Spinal cord (tissue), 10 donors: ENCODE data around the gene RTN4R. TPM values are rescaled to one million over a fixed set of nuclear protein-coding genes. Genes with fewer than 3 reads are reported as not detected.
"Not testable (repeated sequence)": the region's sequence is repeated elsewhere in the genome, so short reads cannot be mapped to it uniquely, and the experiment has no call there.

Source experiments
- DNase-seq, 6 donors: peaks; one replicate each; pipeline versions ENCODE4 v3.0.0 to v3.0.0-alpha.2; 2013 to 2015; ENCODE audit warnings: low spot score in 6 of 6, low read depth in 4 of 6
- H3K27ac ChIP-seq: one replicate; pipeline ENCODE4 v1.5.1; 2013; ENCODE audit warnings: low read depth, low read length, control low read depth
- H3K27me3 ChIP-seq: one replicate; pipeline ENCODE4 v1.6.1; 2013; ENCODE audit warnings: low read length; ENCODE audit not compliant: control insufficient read depth, insufficient read depth
- H3K36me3 ChIP-seq: one replicate; pipeline ENCODE4 v1.6.1; 2013; ENCODE audit warnings: low read length; ENCODE audit not compliant: control insufficient read depth, insufficient read depth
- H3K4me1 ChIP-seq: one replicate; pipeline ENCODE4 v1.6.1; 2013; ENCODE audit warnings: low read length; ENCODE audit not compliant: control insufficient read depth, insufficient read depth
- H3K4me3 ChIP-seq: one replicate; pipeline ENCODE4 v1.5.1; 2013; ENCODE audit warnings: low read depth, low read length, control low read depth
- H3K9me3 ChIP-seq: one replicate; pipeline ENCODE4 v1.6.1; 2013; ENCODE audit warnings: low read length; ENCODE audit not compliant: control insufficient read depth, insufficient read depth
- WGBS: methylation state at CpG from one replicate; pipeline ENCODE4 v1.1.5; 2013; ENCODE audit warnings: missing lambda C conversion rate; ENCODE audit not compliant: insufficient coverage; 5-methylcytosine and 5-hydroxymethylcytosine counted together
- polyA plus RNA-seq, 2 donors: library from polyadenylated mRNA; unstranded; fragments of 120-200 nt; gene quantifications; one replicate each; pipeline ENCODE4 v1.2.1, GENCODE V29; 2013; ENCODE audit not compliant: insufficient read length in 2 of 2
- total RNA-seq, 2 donors: library from RNA; depleted of rRNA in 1 of 2; stranded (reverse); fragments of 120-200 nt in 1 of 2; fragments of >200 nt in 1 of 2; gene quantifications; one replicate each; pipeline versions ENCODE4 v1.2.3 to v1.2.4, GENCODE V29; 2013 to 2014
- donor health status: healthy.

The RTN4R gene
- total and polyA plus RNA-seq, 4 donors = 5.4 to 25.9 (median 16.6) TPM

DNA sequence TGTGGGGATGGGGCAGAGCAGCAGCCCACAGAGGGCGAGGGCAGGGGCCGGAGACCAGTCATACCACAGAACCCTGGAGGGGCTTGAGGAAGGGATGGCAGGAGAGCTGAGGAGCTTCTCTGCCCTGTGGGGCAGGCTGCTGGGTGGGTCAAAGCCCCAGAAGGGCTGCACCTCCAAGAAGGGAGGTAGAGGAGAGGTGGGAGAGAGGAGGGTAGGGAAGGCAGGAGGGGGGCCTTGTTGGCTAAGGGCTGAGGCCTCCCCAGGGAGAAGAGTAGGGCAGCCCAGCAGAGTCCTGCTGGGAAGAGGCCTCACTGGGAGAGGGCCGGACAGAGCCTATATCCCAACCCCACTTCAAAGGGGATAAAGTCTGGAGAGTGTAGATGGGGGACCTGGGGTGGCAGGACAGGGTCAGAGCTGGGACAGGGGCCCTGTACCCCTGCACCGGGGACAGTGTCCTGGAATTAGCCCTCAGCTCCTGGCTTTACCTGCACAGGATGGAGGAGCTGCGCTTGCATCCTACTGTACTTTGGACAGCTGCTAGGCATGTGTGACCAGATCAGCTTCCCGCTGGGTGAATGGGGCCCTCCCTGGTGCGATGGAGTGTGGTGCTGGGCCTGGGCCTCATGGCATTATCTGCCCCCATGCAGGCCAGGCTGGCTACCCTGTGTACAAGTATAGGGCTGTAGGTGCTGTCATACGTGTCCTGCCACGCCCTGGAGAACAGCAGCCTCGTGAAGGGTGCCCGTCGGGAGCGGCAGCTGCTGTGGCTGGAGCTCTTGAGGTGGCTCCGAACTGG is 44.5 kb upstream of the RTN4R start:
- 86% methylated on average over 13 of the region's 14 CpGs for WGBS
- Histone ChIP-seq H3K4me3 (no peak overlapping the region), H3K4me1 (peaks cover 15% of the 10 kb centered on the region), H3K27ac (no peak overlapping the region), H3K27me3 (no peaks in the 10 kb centered on the region), H3K9me3 (no peaks in the 10 kb centered on the region), H3K36me3 (peaks cover 46% of the 10 kb centered on the region)
- DNase-seq = no peak

DNA sequence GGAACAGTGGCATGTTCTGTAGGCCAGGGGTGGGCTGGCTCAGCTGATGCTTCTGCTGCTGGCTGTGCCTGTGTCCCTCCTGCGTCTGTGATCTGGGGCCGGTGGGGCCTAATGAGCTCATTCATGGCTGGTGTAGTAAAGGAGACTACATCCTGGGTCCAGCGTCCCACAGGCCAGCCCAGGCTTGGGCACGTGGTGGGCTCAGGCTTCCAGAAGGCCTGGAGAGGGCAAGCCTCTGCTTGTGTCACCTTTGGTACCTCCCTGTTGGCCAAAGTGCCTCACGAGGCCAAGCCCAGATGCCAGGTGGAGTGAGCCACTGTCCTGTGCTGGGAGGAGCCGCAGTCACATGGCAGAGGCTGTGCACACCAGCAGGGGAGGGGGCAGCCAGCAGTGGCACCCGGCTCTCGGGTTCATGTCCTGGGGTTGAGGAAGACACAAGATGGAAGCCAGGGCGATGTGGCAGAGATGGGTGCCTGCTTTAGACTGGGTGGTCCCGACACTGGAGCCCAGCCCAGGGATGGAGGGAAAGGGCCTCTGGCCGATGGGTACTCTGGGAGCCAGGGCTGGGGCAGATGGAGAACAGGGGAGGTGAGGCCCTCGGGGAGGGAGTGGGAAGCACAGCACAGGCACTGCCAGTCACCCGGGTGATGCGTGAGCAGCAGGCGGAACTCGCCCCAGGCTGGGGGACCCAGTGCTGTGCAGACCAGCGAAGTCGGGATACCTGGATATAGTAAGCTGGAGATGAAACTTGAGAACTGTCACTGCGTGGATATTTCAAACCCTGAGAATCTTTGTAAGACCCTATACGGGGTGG is 43.3 kb upstream of the RTN4R start:
- DNase-seq, H3K4me3 ChIP-seq, H3K27me3 ChIP-seq, H3K4me1 ChIP-seq, H3K27ac ChIP-seq, H3K9me3 ChIP-seq: not testable (repeated sequence)
- WGBS = 91% methylated on average over 15 of the region's 20 CpGs
- H3K36me3 ChIP-seq = peaks cover 40% of the 10 kb centered on the region

DNA sequence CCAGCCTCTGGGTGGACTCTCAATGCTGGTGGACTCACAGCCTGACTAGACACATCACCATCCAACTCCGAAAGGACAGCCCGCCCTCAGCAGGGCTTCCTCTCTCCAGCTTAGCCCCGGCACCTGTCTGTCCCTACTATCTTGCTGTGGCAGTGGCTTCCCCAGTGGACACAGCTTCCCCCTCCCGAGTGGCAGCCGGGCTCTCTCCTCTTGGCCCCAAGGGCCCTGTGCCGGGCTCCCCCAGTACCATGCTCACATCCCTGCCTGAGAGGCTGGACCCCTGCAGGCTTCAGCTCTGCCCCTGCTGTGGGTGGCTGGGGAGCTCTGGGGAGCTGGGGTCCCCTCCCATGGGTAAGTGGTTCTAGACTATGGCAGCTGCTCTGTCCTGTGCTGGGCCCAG is 42.7 kb upstream of the RTN4R start:
- WGBS = 75% methylated on average over 5 of the region's 6 CpGs
- peaks cover 34% of the 10 kb centered on the region for H3K36me3 ChIP-seq
- not testable (repeated sequence) for H3K27me3 ChIP-seq, H3K4me3 ChIP-seq, H3K27ac ChIP-seq, DNase-seq, H3K9me3 ChIP-seq, H3K4me1 ChIP-seq

DNA sequence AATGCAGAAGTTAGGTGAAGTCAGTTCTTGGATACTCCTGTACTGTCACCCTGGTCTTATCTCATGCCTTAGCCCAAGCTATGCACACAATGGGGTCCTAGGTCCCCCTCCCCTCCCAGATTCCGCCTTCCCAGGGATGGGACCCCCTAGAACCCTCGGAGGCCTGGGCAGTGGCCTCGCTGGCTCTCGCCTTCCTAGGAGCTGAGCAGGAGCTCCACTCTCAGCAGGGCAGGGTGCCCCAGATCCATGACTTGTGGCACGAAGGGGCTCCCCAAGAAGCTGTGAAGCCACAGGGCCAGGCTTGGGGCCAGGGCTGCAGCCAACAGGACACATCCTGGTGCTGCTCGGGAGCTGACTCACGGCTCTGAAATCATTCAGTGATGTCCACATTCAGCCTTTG is 42.1 kb upstream of the RTN4R start:
- DNase-seq, H3K27ac ChIP-seq, H3K4me3 ChIP-seq, H3K27me3 ChIP-seq, H3K4me1 ChIP-seq, H3K9me3 ChIP-seq: not testable (repeated sequence)
- WGBS = 80% methylated on average over 2 of the region's 7 CpGs
- peaks cover 28% of the 10 kb centered on the region for H3K36me3 ChIP-seq

DNA sequence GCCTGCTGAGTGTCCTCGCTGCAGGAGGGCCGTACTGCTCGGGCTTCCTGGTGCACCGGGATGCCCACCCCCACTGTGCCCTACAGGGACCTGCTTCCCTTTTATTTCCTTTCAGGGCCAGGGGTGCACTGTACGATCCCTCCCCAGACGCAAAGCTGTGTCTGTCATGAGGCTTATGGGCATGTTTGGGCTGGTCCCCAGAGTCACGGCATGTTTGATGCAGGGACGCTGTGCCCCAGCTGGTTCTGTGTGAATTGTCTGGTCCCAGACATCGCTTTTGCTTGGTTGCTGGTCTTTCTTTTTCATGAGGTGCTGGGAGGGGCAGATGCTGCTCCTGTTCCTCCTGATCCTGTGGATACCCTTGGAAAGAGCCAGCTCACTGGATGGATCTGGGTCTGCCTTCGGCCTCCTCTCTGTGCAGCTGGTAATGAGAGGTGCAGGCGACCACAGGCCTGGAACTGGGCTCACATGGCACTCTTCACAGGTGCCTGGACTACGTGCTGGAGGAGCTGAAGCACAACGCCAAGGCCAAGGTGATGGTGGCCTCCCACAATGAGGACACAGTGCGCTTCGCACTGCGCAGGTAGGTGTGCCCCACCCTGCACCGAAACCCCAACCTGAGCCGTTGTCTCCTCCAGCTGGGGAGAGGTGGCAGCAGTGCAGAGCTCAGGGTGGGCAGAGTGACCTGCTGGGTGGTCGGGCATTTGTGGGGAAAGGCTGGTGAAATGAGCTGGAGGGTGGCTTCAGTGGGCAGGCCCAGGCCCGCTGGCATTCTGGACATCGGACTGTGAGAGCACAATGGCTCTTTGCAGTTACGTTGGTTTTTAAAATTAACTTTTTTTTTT is 40.9 kb upstream of the RTN4R start:
- not testable (repeated sequence) for H3K9me3 ChIP-seq, H3K4me3 ChIP-seq, DNase-seq, H3K27ac ChIP-seq, H3K4me1 ChIP-seq, H3K27me3 ChIP-seq
- 84% methylated on average over 11 of the region's 22 CpGs for WGBS
- H3K36me3 ChIP-seq = peaks cover 17% of the 10 kb centered on the region

DNA sequence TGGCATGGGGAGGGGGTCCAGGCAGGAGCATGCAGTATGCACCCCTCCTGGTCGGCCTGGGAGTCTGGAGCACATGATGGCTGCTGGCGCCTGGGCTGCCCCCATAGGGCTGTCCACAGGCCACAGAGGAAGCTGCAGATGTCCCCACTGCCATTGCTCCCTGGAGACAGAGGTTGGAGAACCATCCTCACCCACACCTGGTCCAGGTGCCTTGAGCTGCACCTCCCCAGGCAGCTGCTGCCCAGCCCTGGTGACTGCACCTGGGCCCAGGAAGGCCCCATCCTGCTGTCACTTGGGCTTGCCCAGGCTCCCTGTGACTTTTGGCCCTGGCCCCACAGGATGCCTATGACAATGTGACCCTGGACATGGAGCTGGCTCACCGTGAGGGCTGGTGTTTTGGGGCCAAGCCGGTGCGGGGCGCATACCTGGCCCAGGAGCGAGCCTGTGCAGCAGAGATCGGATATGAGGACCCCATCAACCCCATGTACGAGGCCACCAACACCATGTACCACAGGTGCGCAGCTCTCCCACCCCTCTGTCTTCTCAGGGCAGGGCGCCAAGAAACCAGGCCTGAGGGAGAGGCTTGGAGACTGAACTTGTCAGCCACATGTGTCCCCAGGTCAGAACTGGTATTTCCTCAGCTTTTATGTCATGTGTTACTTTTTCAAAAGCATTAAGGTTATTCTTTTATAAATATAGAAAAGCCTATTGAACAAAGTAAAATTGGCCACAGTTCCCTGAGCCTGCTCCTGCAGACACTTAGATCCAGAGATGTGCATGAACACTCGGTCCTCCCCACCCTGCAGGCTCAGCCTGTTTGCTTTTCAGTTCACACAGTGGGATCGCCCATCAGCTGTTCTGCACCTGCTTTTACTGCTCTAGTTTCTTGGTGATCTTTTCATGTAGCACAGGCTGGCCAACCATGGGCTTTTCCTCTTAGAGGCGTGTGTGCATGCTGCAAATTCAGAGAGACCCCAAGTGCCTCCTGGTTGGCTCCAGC is 39.6 kb upstream of the RTN4R start:
- WGBS = 78% methylated on average over 3 of the region's 14 CpGs
- not testable (repeated sequence) for H3K36me3 ChIP-seq, DNase-seq, H3K4me1 ChIP-seq, H3K9me3 ChIP-seq, H3K27me3 ChIP-seq, H3K4me3 ChIP-seq, H3K27ac ChIP-seq

DNA sequence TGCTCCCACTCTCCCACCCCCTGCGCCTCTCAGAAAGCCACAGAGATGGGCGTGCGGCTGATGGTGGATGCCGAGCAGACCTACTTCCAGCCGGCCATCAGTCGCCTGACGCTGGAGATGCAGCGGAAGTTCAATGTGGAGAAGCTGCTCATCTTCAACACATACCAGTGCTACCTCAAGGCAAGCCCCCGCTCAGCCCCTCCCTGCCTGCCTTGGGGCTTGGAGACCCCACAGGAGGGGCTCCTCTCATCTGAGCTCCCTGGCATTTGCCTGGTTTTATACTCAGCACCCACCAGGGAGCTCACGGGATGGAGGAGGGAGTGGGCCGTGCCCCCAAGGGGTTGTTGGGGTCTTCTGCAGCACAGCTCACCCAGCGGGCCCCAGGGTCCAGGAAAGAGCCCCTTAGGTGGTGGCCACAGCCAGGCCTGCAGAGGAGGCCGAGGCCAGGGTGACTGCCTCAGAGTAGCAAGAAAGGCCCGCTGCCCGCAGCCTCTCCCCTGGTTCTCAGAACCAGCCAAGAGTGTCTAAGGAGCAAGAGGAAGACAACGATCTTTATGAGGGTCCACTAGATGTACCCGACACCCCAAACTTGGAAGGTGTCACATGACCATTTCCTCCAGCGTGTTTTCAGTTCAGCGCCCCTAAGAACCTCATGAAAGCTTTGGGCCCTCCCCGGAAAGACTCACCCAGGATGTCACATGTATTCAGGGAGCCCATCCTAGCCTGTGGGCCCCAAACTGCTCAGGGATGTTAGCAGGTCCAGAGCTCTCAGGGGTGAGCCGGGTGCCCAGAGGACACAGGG is 38.7 kb upstream of the RTN4R start:
- H3K4me1 ChIP-seq, DNase-seq: not testable (repeated sequence)
- 95% methylated on average over 17 of the region's 21 CpGs for WGBS

DNA sequence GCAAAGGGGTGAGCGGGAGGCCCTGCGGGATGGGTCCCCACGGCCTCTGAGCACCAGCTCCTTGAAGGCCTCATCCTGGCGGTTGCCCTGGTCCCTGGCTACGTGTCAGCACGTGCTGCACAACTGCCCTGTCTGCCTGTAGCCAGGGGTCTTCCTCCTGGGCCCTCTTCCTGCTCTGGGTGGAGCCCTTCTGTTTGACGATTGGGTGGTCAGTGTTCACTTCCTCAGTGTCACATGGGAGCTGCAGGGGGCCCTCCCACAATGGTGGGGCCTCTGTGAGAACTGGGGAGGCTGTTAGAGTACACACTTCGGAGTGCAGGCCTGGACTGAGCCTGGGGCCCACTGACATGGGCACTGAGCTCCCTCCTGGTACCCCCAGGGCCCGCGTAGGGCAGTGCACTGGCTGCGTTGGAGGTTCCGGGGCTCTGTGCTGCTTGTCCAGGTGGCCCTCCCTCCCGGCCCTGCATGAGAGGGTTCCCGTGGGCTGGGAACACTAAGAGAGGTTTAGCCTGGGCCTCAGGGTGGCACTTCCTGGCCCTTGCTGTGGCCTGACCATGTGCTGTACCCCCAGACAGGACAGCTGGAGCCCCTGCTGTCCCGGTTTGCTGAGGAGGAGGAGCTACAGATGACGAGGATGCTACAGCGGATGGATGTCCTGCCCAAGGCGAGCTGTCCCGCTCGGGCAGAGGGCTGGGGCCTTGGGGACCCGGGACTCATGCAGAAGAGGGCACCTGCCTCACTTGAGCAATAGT is 38.0 kb upstream of the RTN4R start:
- DNase-seq = no peak
- Histone ChIP-seq H3K4me1 (no peaks in the 10 kb centered on the region), H3K4me3 (no peak overlapping the region), H3K27me3 (peaks cover 12% of the 10 kb centered on the region), H3K36me3 (no peaks in the 10 kb centered on the region), H3K27ac (no peak overlapping the region), H3K9me3 (no peaks in the 10 kb centered on the region)
- 70% methylated on average over 21 of the region's 21 CpGs for WGBS

More for the DNA sequence above, 38.7 kb upstream of the RTN4R start:
- not testable (repeated sequence) for H3K27ac ChIP-seq, H3K9me3 ChIP-seq, H3K27me3 ChIP-seq, H3K36me3 ChIP-seq, H3K4me3 ChIP-seq
